Peyer's patch (tissue), 4 donors: ENCODE results near the gene TAAR8.

ENCODE experiments used
- POLR2A ChIP-seq, 2 donors: fragments of 450-650 bp; IDR thresholded peaks; one replicate each; pipeline ENCODE4 v1.5.1; 2017; ENCODE audit warnings: antibody characterized with exemption in 2 of 2, mild to moderate bottlenecking in 2 of 2, moderate library complexity in 2 of 2
- TF ChIP-seq, protein P1 (sequence below), 6 experiments: fragments of 450-650 bp in 4 of 6; fragments of 200-600 bp in 2 of 6; sonication (generic) in 1 of 6; IDR thresholded peaks; one replicate each; pipeline ENCODE4 v1.5.1; 2017 to 2019; ENCODE audit warnings: antibody characterized with exemption in 6 of 6, mild to moderate bottlenecking in 3 of 6, moderate library complexity in 1 of 6

DNA sequence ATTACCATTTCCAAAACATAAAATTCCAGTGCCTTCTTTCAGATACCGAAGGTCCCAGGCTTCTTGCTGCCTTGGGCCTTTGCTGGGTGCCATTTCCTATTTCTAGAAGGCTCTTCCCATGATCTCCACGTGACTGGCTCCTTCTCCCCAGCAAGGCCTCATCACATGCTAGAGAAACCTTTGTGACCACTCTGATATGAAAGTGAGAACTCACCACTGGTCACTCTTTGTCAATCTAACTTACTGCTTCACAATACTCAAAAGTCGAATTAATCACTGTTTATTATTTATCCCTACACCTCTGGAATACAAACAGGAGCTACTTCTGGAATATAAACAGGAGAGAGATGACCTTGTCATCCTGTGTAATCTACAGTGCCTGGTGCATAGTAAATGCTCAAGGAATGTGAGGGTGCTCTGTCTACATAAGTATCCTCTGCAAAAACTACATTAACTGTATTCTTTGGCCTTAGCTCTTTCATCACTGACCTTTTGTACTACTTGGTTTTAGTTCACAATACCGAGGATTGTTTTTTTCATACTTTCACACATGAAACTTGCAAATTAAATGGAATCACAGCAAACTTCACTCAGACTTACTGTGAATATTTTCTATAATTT, 41.2 kb upstream of the TAAR8 start:
- TF ChIP-seq, protein P1, sequence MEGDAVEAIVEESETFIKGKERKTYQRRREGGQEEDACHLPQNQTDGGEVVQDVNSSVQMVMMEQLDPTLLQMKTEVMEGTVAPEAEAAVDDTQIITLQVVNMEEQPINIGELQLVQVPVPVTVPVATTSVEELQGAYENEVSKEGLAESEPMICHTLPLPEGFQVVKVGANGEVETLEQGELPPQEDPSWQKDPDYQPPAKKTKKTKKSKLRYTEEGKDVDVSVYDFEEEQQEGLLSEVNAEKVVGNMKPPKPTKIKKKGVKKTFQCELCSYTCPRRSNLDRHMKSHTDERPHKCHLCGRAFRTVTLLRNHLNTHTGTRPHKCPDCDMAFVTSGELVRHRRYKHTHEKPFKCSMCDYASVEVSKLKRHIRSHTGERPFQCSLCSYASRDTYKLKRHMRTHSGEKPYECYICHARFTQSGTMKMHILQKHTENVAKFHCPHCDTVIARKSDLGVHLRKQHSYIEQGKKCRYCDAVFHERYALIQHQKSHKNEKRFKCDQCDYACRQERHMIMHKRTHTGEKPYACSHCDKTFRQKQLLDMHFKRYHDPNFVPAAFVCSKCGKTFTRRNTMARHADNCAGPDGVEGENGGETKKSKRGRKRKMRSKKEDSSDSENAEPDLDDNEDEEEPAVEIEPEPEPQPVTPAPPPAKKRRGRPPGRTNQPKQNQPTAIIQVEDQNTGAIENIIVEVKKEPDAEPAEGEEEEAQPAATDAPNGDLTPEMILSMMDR (IDR thresholded peaks at IDR 0.05), result no peak
- TF ChIP-seq POLR2A (IDR thresholded peaks at IDR 0.05), result no peak
